IPS-18c (cell line): ENCODE measurements around the gene RPH3AL.
A peak's percentile ranks its signal among the peaks of the same experiment; 100 is the strongest.

Experiments
- H3K4me3 ChIP-seq: 2 replicates; pipeline ENCODE4 v1.7.0; 2013; ENCODE audit warnings: low read depth, mild to moderate bottlenecking, low read length, moderate library complexity; ENCODE audit not compliant: insufficient read depth
- H3K9me3 ChIP-seq: one replicate; pipeline ENCODE4 v1.6.1; 2013; ENCODE audit warnings: mild to moderate bottlenecking, low read length, moderate library complexity; ENCODE audit not compliant: control insufficient read depth, insufficient read depth

The RPH3AL gene, protein sequence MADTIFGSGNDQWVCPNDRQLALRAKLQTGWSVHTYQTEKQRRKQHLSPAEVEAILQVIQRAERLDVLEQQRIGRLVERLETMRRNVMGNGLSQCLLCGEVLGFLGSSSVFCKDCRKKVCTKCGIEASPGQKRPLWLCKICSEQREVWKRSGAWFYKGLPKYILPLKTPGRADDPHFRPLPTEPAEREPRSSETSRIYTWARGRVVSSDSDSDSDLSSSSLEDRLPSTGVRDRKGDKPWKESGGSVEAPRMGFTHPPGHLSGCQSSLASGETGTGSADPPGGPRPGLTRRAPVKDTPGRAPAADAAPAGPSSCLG

DNA sequence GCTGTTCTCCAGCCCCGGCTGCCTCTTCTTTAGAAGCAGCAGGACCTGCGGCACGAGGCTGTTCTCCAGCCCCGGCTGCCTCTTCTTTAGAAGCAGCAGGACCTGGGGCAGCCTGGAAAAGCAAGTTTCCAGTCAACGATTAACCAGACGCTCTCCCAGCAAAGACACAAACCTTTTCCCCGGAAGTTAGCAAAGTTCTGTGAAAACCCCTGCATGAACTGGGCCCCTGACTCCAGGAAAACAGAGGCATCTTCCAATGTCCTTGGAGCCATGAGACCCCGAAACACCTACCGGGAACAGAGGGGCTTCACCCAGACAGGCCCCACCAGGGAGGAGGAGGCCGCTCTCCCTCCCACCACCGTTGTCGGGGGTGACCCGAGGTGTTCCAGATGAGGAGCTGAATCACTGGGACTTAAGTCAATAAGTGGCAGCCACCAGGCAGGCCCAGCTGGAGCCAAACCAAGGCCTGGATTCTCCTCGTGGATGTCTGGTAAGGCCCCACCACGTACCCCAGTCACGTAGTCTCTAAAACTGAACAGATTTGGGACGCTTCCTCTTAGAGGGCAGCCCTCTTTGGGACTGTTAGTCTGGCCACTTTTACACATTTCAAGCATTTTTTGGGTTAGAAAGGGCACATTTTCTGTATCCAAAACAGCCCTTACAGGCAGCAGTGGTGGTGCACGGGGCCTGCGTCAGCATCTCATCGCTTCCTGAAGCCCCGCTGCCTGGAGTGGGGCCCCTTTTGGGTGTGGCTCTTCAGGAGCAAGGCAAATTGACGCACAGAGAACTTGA lies at the start of gene RPH3AL:
Gene RPH3AL, minus strand, starts transcription at position 387 of the 792 bp plus-strand sequence. CDS start 25,264 bp downstream, outside the sequence.
- H3K9me3 ChIP-seq: peaks cover 2% of the 10 kb centered on the region
- H3K4me3 ChIP-seq: no peak within 1 kb of the TSS

GRCh38 chr17:400257-400656 lies 47.6 kb upstream of the RPH3AL start:
- no peaks in the 10 kb centered on the region for H3K9me3 ChIP-seq
- no peak overlapping the region for H3K4me3 ChIP-seq

GRCh38 chr17:396788-397187 lies 44.2 kb upstream of the RPH3AL start:
- no peaks in the 10 kb centered on the region for H3K9me3 ChIP-seq

DNA sequence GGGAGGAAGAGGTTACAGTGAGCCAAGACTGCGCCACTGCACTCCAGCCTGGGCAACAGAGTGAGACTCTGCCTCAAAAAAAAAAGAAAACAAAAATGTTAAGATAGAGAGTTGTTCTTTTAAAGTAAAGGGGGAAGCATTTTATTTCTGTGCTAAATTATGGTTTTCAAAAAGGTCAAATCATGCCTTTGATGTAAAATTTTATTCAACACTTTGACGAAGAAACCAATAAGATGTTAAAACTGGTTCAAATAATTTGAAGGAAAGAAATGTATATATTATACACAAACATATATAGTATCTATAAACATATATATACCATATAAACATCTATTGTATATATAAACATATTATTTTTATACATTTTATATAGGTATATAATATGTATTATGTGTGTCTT lies 43.4 kb upstream of the RPH3AL start:
- Histone ChIP-seq H3K4me3 (no peak overlapping the region), H3K9me3 (no peaks in the 10 kb centered on the region)

More at GRCh38 chr17:396788-397187, 44.2 kb upstream of the RPH3AL start:
- H3K4me3 ChIP-seq: no peak overlapping the region

GRCh38 chr17:395179-395578 lies 42.6 kb upstream of the RPH3AL start:
- Histone ChIP-seq H3K4me3 (no peak overlapping the region), H3K9me3 (no peaks in the 10 kb centered on the region)

DNA sequence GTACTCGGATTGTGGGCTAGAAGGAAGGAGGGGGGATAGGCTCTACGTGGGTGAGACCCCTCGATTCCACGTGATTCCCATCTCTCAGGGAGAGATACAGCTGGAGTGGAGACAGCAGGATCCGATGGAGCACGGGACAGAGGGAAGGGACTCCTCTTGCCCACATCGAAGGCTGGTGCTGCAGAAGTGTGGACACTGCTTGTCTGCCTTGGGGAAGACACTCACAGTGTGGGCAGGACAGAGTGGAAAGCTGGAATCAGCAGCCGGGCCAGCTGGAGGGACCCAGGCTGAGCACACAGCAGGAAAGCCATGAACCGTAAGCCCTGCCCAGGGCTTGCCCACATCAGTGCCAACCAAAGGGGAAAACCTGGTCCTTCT lies 42.1 kb upstream of the RPH3AL start:
- Histone ChIP-seq H3K4me3 (no peak overlapping the region), H3K9me3 (no peaks in the 10 kb centered on the region)

GRCh38 chr17:393806-394717 lies 41.5 kb upstream of the RPH3AL start:
- H3K9me3 ChIP-seq: no peaks in the 10 kb centered on the region
- H3K4me3 ChIP-seq: no peak overlapping the region

DNA sequence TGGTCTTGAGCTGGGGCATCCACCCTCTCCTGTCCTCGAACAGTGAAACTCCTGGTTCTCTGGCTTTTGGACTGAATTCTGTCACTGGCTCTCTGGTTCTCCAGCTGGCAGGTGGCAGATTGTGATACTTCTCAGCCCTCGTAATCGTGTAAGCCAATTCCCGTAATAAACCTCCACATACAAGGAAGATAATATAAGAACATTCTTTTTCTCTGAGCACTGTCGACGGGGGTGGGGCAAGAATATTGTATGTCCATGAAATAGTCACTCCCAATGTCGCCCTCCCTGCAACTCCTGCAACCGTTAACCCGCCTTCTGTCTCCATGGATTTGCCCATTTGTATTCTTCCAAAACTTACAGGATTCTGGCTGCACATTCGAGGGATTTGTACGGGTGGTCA lies 39.2 kb upstream of the RPH3AL start:
- Histone ChIP-seq H3K9me3 (no peaks in the 10 kb centered on the region), H3K4me3 (no peak overlapping the region)

DNA sequence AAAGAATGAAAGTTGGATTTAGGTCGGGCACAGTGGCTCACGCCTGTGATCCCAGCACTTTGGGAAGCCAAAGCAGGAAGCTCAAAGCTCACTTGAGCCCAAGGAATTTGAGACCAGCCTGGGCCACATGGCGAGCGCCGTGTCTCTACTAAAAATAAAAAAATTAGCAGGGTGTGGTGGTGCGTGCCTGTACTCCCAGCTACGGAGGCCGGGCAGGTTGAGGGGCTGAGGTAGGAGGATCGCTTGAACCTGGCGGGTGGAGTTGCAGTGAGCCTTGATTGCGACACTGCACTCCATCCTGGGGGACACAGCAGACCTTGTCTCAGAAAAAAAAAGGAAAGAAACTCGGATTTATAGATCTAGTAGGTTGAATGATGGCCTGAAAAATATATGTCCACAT lies 37.4 kb upstream of the RPH3AL start:
- no peaks in the 10 kb centered on the region for H3K9me3 ChIP-seq
- no peak overlapping the region for H3K4me3 ChIP-seq

- H3K9me3 ChIP-seq: no peaks in the 10 kb centered on the region
- H3K4me3 ChIP-seq: no peak overlapping the region
Measured at GRCh38 chr17:388087-388486, 35.5 kb upstream of the RPH3AL start.

- Histone ChIP-seq H3K4me3 (no peak overlapping the region; the same call in 1 of the 2 replicates), H3K9me3 (no peaks in the 10 kb centered on the region)
Measured at GRCh38 chr17:386141-386876, 33.7 kb upstream of the RPH3AL start.

DNA sequence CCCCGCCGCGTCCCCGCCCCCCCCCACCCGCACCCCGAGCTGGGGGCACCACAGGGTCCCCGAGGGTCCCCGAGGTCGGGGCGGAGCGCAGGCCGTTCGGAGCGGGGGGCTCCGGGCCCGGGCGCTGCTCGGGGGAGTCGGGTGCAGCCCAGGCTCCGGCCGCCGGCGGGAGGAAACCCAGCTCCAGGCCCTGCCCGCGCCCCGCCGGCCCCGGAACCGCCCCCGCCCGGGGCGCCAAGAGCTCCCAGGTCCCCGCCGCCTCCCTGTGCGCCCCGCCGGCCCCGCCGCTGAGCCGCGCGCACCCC lies 33.2 kb upstream of the RPH3AL start:
- H3K4me3 ChIP-seq: no peak overlapping the region; the same call in 1 of the 2 replicates

GRCh38 chr17:385178-385835 lies 32.7 kb upstream of the RPH3AL start:
- Histone ChIP-seq H3K4me3 (peak overlapping the region; percentile 57), H3K9me3 (no peaks in the 10 kb centered on the region)

More for the DNA sequence above, 33.2 kb upstream of the RPH3AL start:
- no peaks in the 10 kb centered on the region for H3K9me3 ChIP-seq

GRCh38 chr17:384622-385177 lies 32.1 kb upstream of the RPH3AL start:
- Histone ChIP-seq H3K9me3 (no peaks in the 10 kb centered on the region), H3K4me3 (peak overlapping the region; percentile 57)

DNA sequence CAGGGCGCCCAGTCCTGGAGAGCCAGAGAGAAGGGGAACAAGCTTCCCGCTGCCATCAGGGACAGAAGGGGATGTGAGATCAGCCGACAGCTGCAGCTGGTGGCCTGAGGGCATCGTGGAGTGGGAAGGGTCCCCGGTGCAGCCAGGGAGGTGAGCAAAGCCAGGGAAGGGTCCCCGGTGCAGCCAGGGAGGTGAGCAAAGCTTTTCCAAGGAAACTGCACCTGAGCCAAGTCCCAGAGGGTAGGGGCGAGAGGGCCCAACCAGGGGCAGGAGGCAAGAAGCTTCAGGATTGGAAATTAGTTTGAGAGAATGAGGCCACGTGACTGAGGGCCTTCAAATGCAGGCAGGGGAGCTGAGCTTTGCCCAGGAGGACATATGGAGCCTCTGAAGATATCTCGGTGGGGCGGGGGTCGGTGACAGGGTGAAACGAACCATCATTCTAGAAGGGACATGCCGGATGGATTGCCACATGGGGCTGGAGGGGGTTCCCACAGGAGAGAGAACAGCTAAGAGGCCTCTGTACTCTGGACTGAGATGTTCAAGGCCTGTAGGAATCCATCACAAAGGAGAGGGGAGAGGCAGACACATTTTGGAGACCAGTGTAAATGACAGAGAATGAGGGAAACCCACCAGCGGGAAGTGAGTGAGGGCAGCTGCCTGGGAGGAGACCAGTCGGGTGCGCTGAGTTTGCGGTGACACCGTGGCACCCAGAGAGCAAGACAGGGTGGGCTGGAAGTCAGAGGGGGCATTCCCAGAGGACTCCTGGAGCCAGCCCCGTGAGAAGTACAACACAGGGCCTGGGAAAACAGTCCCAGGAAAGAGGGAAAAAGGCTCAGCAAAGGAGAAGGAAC lies 31.4 kb upstream of the RPH3AL start:
- peak overlapping the region; percentile 11; the same call in 1 of the 2 replicates for H3K4me3 ChIP-seq

More for the DNA sequence above, 31.4 kb upstream of the RPH3AL start:
- H3K9me3 ChIP-seq: no peaks in the 10 kb centered on the region
